GM21526 (cell line): ENCODE data around the gene COQ10A.
A peak's percentile ranks its signal among the peaks of the same experiment; 100 is the strongest.

Experiments
- ATAC-seq: cut with Tn5 transposase; IDR thresholded peaks from one replicate; pipeline ENCODE4 v1.9.1; 2021; ENCODE audit warnings: moderate library complexity; ENCODE audit not compliant: unreplicated experiment, low FRiP score

Gene COQ10A

GRCh38 chr12:56266693-56267442, at the start of gene COQ10A:
COQ10A (plus strand) TSS chr12:56266942; CDS start chr12:56267119, 177 bp downstream.
- peak; percentile 84 for ATAC-seq

- ATAC-seq: no peak
These were observed 46.9 kb upstream of the COQ10A start for GRCh38 chr12:56219840-56220239.

GRCh38 chr12:56220611-56221231, 46.0 kb upstream of the COQ10A start:
- ATAC-seq: no peak

- peak; percentile 11 for ATAC-seq
These were observed 45.4 kb upstream of the COQ10A start for GRCh38 chr12:56221232-56221756.

DNA sequence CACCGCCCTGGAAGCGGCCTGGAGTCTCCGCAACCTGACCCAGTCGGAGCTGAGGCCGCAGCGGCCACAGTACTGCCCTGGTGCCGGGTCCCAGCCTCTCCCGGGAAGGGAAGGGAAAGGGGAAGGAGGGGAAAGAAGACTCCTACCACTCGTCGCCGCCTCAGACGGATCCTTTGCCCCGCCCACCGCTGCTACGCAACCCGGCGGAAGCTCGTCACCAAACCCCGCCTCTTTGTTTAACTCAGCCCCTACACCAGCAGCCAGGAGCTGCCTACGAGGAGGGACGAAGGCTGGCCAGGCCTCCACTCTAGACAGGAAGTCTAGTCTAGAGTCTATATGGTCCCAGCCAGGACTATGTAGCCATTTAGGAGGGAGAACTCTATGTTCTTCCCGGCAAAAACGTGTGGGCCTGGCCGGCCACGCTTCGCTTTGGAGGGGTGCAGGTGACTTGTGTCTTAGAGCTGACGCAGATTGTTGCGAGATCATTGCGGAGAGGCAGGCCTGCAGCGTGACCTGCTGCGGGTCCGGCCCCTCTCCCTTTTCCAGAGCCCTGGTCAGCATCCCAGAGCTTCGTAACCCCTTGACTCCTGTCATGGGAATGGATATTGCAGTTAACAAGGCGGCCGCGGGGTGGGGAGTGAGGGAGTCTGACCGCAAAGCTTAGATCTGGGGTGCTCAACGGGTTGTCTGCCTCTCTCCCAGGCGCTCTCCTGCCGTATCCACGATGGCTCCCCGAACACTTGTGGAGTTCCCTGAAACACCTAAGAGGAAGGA, 44.8 kb upstream of the COQ10A start, which contains the start of gene RNF41:
TSS of gene RNF41 (minus strand) at position 166 of the 774 bp plus-strand sequence. CDS start 7,875 bp downstream, outside the sequence.
- peak; percentile 64 for ATAC-seq

DNA sequence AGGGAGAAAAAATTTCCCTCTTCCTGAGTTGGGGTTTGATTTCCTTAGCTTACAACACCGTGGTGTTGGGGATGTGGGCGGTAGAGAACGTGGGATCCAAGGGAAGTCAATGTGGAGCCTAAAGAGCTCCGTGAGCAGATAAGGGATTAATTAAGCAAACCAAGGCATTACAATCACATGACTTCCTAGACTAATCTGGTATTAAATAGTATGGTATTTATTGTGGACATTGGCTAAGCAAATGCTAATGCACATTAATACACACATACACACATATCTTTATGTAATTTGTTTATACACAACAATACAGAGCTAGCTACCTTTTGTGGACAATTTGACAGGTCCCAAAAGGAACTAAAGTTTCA, 44.2 kb upstream of the COQ10A start:
- no peak for ATAC-seq

GRCh38 chr12:56223571-56224101, 43.1 kb upstream of the COQ10A start:
- ATAC-seq: no peak

GRCh38 chr12:56224102-56224701, 42.5 kb upstream of the COQ10A start, which contains the start of gene NABP2:
NABP2 (plus strand) TSS chr12:56224342; CDS start chr12:56224857, 515 bp downstream.
- ATAC-seq: peak; percentile 68

DNA sequence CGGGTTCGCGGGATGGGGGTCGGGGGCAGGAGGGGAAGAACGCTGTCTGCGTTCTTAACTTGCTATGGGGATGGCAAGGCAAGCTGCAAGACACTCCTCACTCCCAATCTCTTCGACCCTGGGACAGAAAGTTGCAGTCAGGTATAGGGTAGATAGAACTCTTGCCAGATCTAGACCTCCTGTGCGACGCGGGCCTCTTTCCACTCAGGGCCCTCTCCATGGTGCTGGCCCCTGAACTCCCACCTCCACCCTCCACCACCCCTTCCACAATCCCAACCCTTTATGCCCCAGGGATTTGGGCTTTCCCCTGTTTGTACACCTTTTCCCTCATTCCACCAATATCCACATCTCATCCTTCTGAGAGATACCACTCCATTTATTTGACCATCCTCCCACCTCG, 41.8 kb upstream of the COQ10A start:
- ATAC-seq: no peak

DNA sequence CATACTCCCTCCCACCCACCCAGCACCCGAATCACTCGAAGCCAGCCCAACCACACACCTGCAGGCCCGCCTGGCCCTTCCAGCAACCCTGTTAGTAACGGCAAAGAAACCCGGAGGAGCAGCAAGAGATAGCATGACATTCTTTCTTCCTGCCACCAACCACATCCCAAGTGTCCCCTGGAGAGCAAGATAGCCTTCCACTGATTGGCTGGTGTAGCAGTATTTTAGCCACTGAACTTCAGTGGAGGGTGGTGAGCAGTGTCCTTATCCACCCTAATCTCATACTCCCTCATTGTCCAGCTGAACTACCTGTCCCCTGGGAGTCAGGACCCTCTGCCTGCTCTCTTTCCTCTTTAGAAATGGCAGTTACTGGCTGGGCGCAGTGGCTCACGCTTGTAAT, 37.7 kb upstream of the COQ10A start:
- ATAC-seq: no peak

DNA sequence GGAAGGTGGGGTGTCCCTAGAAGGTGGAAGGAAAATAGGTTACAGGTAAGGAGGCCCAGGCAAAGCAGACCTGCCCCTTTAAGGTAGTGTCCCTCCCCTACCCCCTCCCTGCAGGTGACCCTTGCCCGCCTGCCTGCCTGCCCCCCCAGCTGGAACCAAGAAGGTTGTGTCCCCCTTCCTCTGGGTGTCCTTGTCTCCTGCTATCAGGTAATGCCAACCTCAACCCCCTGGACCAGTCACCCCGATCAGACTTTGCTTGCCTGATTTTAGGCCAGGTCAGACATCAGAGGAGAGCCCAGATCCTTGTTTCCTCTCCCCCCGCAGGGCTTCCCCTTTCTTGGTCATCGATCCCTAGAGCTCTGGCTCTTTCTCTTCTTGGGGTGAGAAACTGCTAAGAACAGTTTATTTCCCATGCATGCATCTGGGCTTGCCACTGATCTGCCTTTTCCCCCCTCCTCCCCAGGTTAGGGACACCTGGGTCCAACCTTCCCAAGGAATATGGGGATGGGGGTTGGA, 36.8 kb upstream of the COQ10A start, which contains the start of gene SLC39A5:
TSS of gene SLC39A5 (plus strand) at position 136 of the 516 bp plus-strand sequence. CDS start 1,224 bp downstream, outside the sequence.
- ATAC-seq: no peak

GRCh38 chr12:56230432-56231183, 36.1 kb upstream of the COQ10A start:
- no peak for ATAC-seq

DNA sequence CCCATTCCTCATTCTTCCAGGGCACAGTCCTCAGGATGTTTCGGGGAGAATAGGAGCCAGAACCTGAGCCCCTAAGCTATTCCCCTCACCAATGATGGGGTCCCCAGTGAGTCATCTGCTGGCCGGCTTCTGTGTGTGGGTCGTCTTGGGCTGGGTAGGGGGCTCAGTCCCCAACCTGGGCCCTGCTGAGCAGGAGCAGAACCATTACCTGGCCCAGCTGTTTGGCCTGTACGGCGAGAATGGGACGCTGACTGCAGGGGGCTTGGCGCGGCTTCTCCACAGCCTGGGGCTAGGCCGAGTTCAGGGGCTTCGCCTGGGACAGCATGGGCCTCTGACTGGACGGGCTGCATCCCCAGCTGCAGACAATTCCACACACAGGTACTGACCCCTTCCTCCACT, 35.6 kb upstream of the COQ10A start:
- no peak for ATAC-seq

- ATAC-seq: no peak
These were observed 31.9 kb upstream of the COQ10A start for GRCh38 chr12:56234746-56235436.

- ATAC-seq: no peak
These were observed 30.7 kb upstream of the COQ10A start for GRCh38 chr12:56236091-56236490.

DNA sequence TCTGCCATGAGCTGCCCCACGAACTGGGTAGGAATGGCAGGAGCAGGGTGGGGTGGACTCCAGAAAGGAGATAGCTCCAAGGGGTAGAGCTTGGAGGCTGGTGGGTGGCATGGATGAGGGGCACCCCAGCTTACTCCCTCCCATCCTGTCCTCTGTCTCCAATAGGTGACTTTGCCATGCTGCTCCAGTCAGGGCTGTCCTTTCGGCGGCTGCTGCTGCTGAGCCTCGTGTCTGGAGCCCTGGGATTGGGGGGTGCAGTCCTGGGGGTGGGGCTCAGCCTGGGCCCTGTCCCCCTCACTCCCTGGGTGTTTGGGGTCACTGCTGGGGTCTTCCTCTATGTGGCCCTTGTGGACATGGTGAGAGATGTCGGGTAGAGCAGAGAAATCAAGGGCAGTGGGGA, 29.8 kb upstream of the COQ10A start:
- ATAC-seq: no peak

- no peak for ATAC-seq
These were observed 29.2 kb upstream of the COQ10A start for GRCh38 chr12:56237552-56237951.

DNA sequence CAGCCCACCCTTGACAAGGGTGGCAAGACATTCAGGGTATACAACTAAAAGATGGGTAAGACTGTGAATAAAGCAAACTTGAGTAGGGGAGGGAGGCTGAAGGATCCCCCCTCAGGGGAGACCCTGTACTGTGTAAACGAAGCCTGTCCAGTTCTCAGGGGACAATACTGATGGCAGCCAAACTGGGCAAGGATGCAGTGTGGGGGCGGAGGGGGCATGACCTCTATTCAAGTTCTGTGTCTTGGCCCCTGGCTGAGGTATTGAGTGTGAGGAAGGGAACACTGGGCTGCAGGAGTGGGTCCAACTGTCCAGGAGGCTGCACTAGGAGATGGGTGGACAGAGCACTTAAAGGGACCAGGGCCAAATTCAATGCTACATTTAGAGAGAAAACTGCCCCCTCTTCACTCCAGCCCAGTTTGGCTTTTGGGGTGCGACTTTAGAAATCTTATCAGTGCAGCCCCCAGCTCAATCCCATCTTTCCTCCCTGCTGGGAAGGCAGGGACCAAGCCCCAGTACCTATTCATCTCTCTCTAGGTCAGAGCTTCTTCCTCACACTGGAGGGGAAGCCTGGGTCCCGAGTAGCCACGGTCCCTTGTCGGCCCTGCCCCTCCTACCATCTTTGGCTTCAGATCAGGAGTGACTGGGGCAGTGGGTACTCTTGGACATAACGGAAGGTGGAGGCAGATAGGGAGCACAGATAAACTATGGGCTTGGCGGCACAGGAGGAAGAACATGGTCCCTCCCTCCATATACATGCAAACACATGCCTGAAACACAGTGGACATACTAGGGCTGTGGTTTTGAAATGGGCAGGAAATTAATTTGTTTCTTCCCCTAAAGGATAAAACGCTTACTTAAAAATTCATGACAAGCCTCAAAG, 25.1 kb upstream of the COQ10A start:
- no peak for ATAC-seq
